Measurements from ENCODE around the gene TOM1. TPM values are rescaled to one million over a fixed set of nuclear protein-coding genes. Genes with fewer than 3 reads are reported as not detected.

TOM1 gene
- total and polyA plus RNA-seq, 3 donors from 2014 or later, result 65.7 to 68.0 (median 66.2) TPM

- Histone ChIP-seq H3K27ac (no peak overlapping the region), H3K36me3 (ENCODE audit: low read depth, missing control alignments) (no peaks in the 10 kb centered on the region), H3K27me3 (no peaks in the 10 kb centered on the region), H3K4me3 (no peak overlapping the region), H3K9me3 (no peaks in the 10 kb centered on the region), H3K4me1 (no peaks in the 10 kb centered on the region)
- WGBS, 2 donors, result 91 to 98% methylated on average over 3 of the region's 3 CpGs
- TF ChIP-seq POLR2A (IDR thresholded peaks at IDR 0.05), result no peak
- no peak for TF ChIP-seq CTCF (IDR thresholded peaks at IDR 0.05)
- DNase-seq, result no peak
- intact Hi-C loops (cut with DNase I; ENCODE audit: low total_unique reads), result no loop called here
Observed at GRCh38 chr22:35292786-35293185, 6.9 kb upstream of the TOM1 start.

GRCh38 chr22:35296051-35296450 lies 3.6 kb upstream of the TOM1 start:
- no peak overlapping the region for H3K27ac ChIP-seq
- no peak for TF ChIP-seq POLR2A (IDR thresholded peaks at IDR 0.05)
- TF ChIP-seq CTCF (IDR thresholded peaks at IDR 0.05), result no peak
- intact Hi-C loops (cut with DNase I; ENCODE audit: low total_unique reads), result no loop called here
- H3K4me3 ChIP-seq, result no peak overlapping the region
- H3K4me1 ChIP-seq, result peaks cover 6% of the 10 kb centered on the region
- H3K9me3 ChIP-seq, result no peaks in the 10 kb centered on the region
- H3K36me3 ChIP-seq (ENCODE audit: low read depth, missing control alignments), result no peaks in the 10 kb centered on the region
- H3K27me3 ChIP-seq, result no peaks in the 10 kb centered on the region
- no peak for DNase-seq

- H3K9me3 ChIP-seq, result no peaks in the 10 kb centered on the region
- peaks cover 6% of the 10 kb centered on the region for H3K4me1 ChIP-seq
- H3K27me3 ChIP-seq, result no peaks in the 10 kb centered on the region
- peak overlapping the region; percentile 84 to 89 for H3K4me3 ChIP-seq
- H3K36me3 ChIP-seq (ENCODE audit: low read depth, missing control alignments), result no peaks in the 10 kb centered on the region
- DNase-seq, result no peak
- 8 to 11% methylated on average over 8 to 13 of the region's 13 CpGs for WGBS, 2 donors
- no peak for TF ChIP-seq CTCF (IDR thresholded peaks at IDR 0.05)
- TF ChIP-seq POLR2A (IDR thresholded peaks at IDR 0.05), result no peak
- H3K27ac ChIP-seq, result peak overlapping the region; percentile 94 to 98
- intact Hi-C loops (cut with DNase I; ENCODE audit: low total_unique reads), result no loop called here
Observed at GRCh38 chr22:35299217-35299672, 449 bp upstream of the TOM1 start.

- Histone ChIP-seq H3K4me3 (peak overlapping the region in 1 of 2 donors; percentile 89), H3K36me3 (ENCODE audit: low read depth, missing control alignments) (no peaks in the 10 kb centered on the region), H3K4me1 (peaks cover 6% of the 10 kb centered on the region), H3K27ac (peak overlapping the region in 1 of 2 donors; percentile 98), H3K27me3 (no peaks in the 10 kb centered on the region), H3K9me3 (no peaks in the 10 kb centered on the region)
- WGBS, 2 donors, result 58 to 68% methylated on average over 17 of the region's 17 CpGs
- intact Hi-C loops (cut with DNase I; ENCODE audit: low total_unique reads), result no loop called here
- DNase-seq, result no peak
- TF ChIP-seq POLR2A (IDR thresholded peaks at IDR 0.05) (no peak), CTCF (IDR thresholded peaks at IDR 0.05) (no peak)
Observed at GRCh38 chr22:35301372-35301874, 1.7 kb downstream of the TOM1 start.

- intact Hi-C loops (cut with DNase I; ENCODE audit: low total_unique reads), result no loop called here
- H3K36me3 ChIP-seq (ENCODE audit: low read depth, missing control alignments), result no peaks in the 10 kb centered on the region
- TF ChIP-seq POLR2A (IDR thresholded peaks at IDR 0.05) (no peak), CTCF (IDR thresholded peaks at IDR 0.05) (no peak)
- no peak overlapping the region for H3K27ac ChIP-seq
- no peak overlapping the region for H3K4me3 ChIP-seq
- 86 to 93% methylated on average over 5 of the region's 5 CpGs for WGBS, 2 donors
- H3K27me3 ChIP-seq, result no peaks in the 10 kb centered on the region
- DNase-seq, result no peak
- no peaks in the 10 kb centered on the region for H3K9me3 ChIP-seq
- H3K4me1 ChIP-seq, result peaks cover 6% of the 10 kb centered on the region
Observed at GRCh38 chr22:35303029-35303624, 3.4 kb downstream of the TOM1 start.

Data from testis (tissue), 3 donors.